ENCODE data around the gene TSPAN14. TPM values are rescaled to one million over a fixed set of nuclear protein-coding genes. Genes with fewer than 3 reads are reported as not detected.

Gene TSPAN14, protein sequence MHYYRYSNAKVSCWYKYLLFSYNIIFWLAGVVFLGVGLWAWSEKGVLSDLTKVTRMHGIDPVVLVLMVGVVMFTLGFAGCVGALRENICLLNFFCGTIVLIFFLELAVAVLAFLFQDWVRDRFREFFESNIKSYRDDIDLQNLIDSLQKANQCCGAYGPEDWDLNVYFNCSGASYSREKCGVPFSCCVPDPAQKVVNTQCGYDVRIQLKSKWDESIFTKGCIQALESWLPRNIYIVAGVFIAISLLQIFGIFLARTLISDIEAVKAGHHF
- 18.9 and 20.7 TPM in 2 replicates for total RNA-seq

GRCh38 chr10:80453842-80454512, at the start of gene TSPAN14:
TSS of gene TSPAN14 (plus strand) at chr10:80454310. CDS start at chr10:80489234, 34,924 bp downstream.
- ATAC-seq (ENCODE audit: low read depth) (peak; percentile 77), DNase-seq (peak; percentile 73)
- Mint-ChIP-seq H3K36me3 (ENCODE audit: low read depth) (peaks cover 4% of the 10 kb centered on the region), H3K4me3 (peak within 1 kb of the TSS; percentile 95), H3K27ac (peak within 1 kb of the TSS; percentile 89), H3K9me3 (no peaks in the 10 kb centered on the region), H3K27me3 (no peaks in the 10 kb centered on the region), H3K4me1 (peaks cover 51% of the 10 kb centered on the region)
- ChIA-PET CTCF (no interaction called here), POLR2A (interaction anchor here (0.6 to 2.9 kb wide), 7 partner anchors 9 to 145 kb away, joined by 3 to 9 read pairs (median 5); no protein-coding TSS in a partner anchor)
- TF ChIP-seq CTCF (IDR thresholded peaks at IDR 0.05) = no peak
- intact Hi-C loops (cut with micrococcal nuclease) = loop anchor here (1.0 to 10.0 kb wide), 10 partner anchors 8 to 1209 kb away; partner anchors contain the start of genes ANXA11, PRXL2A and TMEM254

GRCh38 chr10:80405035-80405434, 49.1 kb upstream of the TSPAN14 start:
- Mint-ChIP-seq H3K27ac (no peak overlapping the region), H3K27me3 (peaks cover 2% of the 10 kb centered on the region), H3K4me1 (peaks cover 12% of the 10 kb centered on the region), H3K9me3 (no peaks in the 10 kb centered on the region), H3K4me3 (no peak overlapping the region), H3K36me3 (ENCODE audit: low read depth) (no peaks in the 10 kb centered on the region)
- intact Hi-C loops (cut with micrococcal nuclease) = loop anchor here (5.0 to 10.0 kb wide), 2 partner anchors 67 to 260 kb away; no protein-coding TSS in a partner anchor
- CTCF ChIA-PET = no interaction called here
- no peak for DNase-seq
- no peak for TF ChIP-seq CTCF (IDR thresholded peaks at IDR 0.05)
- POLR2A ChIA-PET = no interaction called here
- no peak for ATAC-seq (ENCODE audit: low read depth)

GRCh38 chr10:80405626-80406025, 48.5 kb upstream of the TSPAN14 start:
- intact Hi-C loops (cut with micrococcal nuclease) = loop anchor here (5.0 to 10.0 kb wide), 2 partner anchors 67 to 259 kb away; no protein-coding TSS in a partner anchor
- no peaks in the 10 kb centered on the region for H3K9me3 Mint-ChIP-seq
- H3K4me1 Mint-ChIP-seq = peaks cover 12% of the 10 kb centered on the region
- no peak for DNase-seq
- ChIA-PET CTCF (no interaction called here), POLR2A (no interaction called here)
- H3K36me3 Mint-ChIP-seq (ENCODE audit: low read depth) = no peaks in the 10 kb centered on the region
- TF ChIP-seq CTCF (IDR thresholded peaks at IDR 0.05) = no peak
- no peak overlapping the region for H3K27ac Mint-ChIP-seq
- peaks cover 2% of the 10 kb centered on the region for H3K27me3 Mint-ChIP-seq
- no peak for ATAC-seq (ENCODE audit: low read depth)
- H3K4me3 Mint-ChIP-seq = no peak overlapping the region

GRCh38 chr10:80406204-80406603, 47.9 kb upstream of the TSPAN14 start:
- ChIA-PET POLR2A (no interaction called here), CTCF (no interaction called here)
- intact Hi-C loops (cut with micrococcal nuclease) = loop anchor here (5.0 to 10.0 kb wide), 2 partner anchors 66 to 259 kb away; no protein-coding TSS in a partner anchor
- H3K4me1 Mint-ChIP-seq = peaks cover 12% of the 10 kb centered on the region
- ATAC-seq (ENCODE audit: low read depth) (no peak), DNase-seq (no peak)
- no peak for TF ChIP-seq CTCF (IDR thresholded peaks at IDR 0.05)
- H3K27ac Mint-ChIP-seq = no peak overlapping the region
- H3K36me3 Mint-ChIP-seq (ENCODE audit: low read depth) = no peaks in the 10 kb centered on the region
- H3K9me3 Mint-ChIP-seq = no peaks in the 10 kb centered on the region
- peaks cover 2% of the 10 kb centered on the region for H3K27me3 Mint-ChIP-seq
- H3K4me3 Mint-ChIP-seq = no peak overlapping the region

DNA sequence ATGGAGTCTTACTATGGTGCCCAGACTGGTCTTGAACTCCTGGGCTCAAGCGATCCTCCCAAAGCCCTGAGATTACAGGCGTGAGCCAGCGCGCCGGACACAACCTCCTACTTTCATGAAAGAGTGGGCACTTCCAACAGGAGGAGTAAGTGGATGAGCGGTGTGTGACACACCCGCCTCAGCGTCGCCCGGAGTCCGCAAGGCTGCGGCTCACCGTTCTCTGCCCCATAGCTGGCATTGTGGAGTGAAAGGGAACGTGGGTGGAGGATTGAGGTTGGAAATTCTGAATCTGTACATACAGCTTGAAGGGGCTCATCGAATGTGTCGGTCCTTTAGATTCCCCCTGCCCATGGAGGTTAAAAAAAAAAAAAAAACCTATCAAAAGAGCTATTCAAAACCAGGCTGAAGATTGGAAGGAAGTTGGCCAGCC, 46.3 kb upstream of the TSPAN14 start:
- TF ChIP-seq CTCF (IDR thresholded peaks at IDR 0.05) = no peak
- DNase-seq = no peak
- intact Hi-C loops (cut with micrococcal nuclease) = loop anchor here (1.0 to 10.0 kb wide), 5 partner anchors 13 to 257 kb away; no protein-coding TSS in a partner anchor
- peaks cover 2% of the 10 kb centered on the region for H3K27me3 Mint-ChIP-seq
- POLR2A ChIA-PET = interaction anchor here (0.6 to 1.4 kb wide), 11 partner anchors 14 to 205 kb away, joined by 3 to 17 read pairs (median 4); no protein-coding TSS in a partner anchor
- peak overlapping the region; percentile 82 for H3K27ac Mint-ChIP-seq
- no peaks in the 10 kb centered on the region for H3K36me3 Mint-ChIP-seq (ENCODE audit: low read depth)
- CTCF ChIA-PET = interaction anchor here (0.8 to 1.7 kb wide), 4 partner anchors 13 to 97 kb away, joined by 3 to 11 read pairs (median 5); no protein-coding TSS in a partner anchor
- no peaks in the 10 kb centered on the region for H3K9me3 Mint-ChIP-seq
- peak overlapping the region; percentile 91 for H3K4me3 Mint-ChIP-seq
- ATAC-seq (ENCODE audit: low read depth) = peak; percentile 36
- peaks cover 12% of the 10 kb centered on the region for H3K4me1 Mint-ChIP-seq
